Activated naive CD8-positive, alpha-beta T cell treated with anti-CD3 and anti-CD28 coated beads for 36 hours (primary cell): ENCODE measurements around the gene ZBTB4. TPM values are rescaled to one million over a fixed set of nuclear protein-coding genes. Genes with fewer than 3 reads are reported as not detected.

Experiments used
- DNase-seq: peaks from one replicate; pipeline ENCODE4 v3.0.0; 2021
- H3K27ac Mint-ChIP-seq: one replicate; pipeline ENCODE4 v1.8.0; 2022; ENCODE audit warnings: mild to moderate bottlenecking, moderate library complexity, mixed read lengths
- H3K27me3 Mint-ChIP-seq: one replicate; pipeline ENCODE4 v1.8.0; 2022; ENCODE audit warnings: mild to moderate bottlenecking, mixed read lengths
- H3K36me3 Mint-ChIP-seq: one replicate; pipeline ENCODE4 v1.8.0; 2021; ENCODE audit warnings: mild to moderate bottlenecking, mixed read lengths
- H3K4me1 Mint-ChIP-seq: one replicate; pipeline ENCODE4 v1.8.0; 2021; ENCODE audit warnings: mixed read lengths
- H3K4me3 Mint-ChIP-seq: one replicate; pipeline ENCODE4 v1.8.0; 2022; ENCODE audit warnings: mild to moderate bottlenecking, moderate library complexity, mixed read lengths
- H3K9me3 Mint-ChIP-seq: one replicate; pipeline ENCODE4 v1.8.0; 2022; ENCODE audit warnings: mixed read lengths
- total RNA-seq, 2 experiments: library from RNA; stranded (reverse); gene quantifications; one replicate each; pipeline ENCODE4 v1.2.3, GENCODE V29; 2021

Gene ZBTB4
- total RNA-seq, 2 experiments from 2014 or later: 16.7 TPM

GRCh38 chr17:7468290-7468689 is 11.1 kb downstream of the ZBTB4 start:
- Mint-ChIP-seq H3K9me3 (no peaks in the 10 kb centered on the region), H3K4me1 (peaks cover 30% of the 10 kb centered on the region), H3K4me3 (no peak overlapping the region), H3K27ac (no peak overlapping the region), H3K36me3 (peaks cover 5% of the 10 kb centered on the region), H3K27me3 (no peaks in the 10 kb centered on the region)
- DNase-seq: no peak

DNA sequence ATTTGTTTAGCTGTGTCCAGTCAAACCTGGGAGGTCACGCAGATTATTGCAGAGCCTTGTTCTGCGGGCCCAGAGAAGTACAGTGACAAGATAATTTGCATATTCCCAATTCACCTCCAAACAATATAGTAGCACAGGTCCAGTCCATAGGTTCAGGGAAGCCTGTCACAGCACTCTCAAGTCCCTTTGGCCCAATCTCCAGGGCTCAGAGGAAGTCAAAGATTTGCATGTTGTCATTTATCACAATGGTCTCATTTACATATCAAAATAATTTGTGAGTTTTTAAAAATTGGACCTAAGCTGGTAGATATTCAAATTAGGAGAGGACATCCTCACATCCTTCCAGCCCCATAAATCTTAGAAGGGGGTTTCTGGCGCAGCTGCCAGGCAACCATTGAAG is 11.9 kb downstream of the ZBTB4 start:
- peaks cover 5% of the 10 kb centered on the region for H3K36me3 Mint-ChIP-seq
- H3K27me3 Mint-ChIP-seq: no peaks in the 10 kb centered on the region
- no peak for DNase-seq
- H3K4me1 Mint-ChIP-seq: peaks cover 27% of the 10 kb centered on the region
- no peaks in the 10 kb centered on the region for H3K9me3 Mint-ChIP-seq
- H3K27ac Mint-ChIP-seq: peak overlapping the region; percentile 74
- no peak overlapping the region for H3K4me3 Mint-ChIP-seq

DNA sequence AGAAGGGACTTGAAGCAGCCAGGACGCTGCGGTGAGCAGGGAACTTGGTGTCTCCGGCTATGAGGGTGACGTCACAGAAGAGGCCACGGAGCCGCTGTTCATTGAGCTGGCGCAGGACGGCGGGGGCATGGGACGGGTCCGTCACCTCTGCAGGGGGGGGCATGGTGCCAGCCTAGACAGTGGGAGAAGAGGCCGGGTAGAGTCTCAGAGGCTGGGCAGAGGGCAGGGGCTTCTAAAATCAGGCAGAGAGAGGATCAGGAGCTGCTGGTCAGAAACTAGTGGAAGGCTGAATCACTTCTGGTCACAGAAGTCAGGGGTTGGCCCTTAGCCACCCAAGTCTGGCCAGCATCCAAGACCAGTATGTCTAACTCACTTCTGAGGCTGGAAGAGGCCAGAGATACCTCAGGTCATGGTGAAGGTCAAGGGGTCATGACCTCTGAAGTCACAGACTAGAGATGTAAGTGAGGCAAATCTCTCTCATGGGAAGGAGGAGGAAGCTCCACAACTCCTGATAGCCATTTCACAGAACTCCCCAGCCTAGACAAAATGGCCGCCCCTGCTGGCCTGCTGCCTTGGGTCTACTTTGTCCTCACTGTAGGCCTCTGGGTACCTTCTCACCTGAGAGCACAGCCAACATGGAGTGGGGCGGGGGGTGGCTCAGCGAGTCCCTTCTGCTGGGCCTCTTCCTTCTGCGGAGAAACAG is 12.6 kb downstream of the ZBTB4 start:
- H3K4me1 Mint-ChIP-seq: peaks cover 24% of the 10 kb centered on the region
- H3K4me3 Mint-ChIP-seq: no peak overlapping the region
- H3K27me3 Mint-ChIP-seq: no peaks in the 10 kb centered on the region
- H3K36me3 Mint-ChIP-seq: peaks cover 5% of the 10 kb centered on the region
- H3K27ac Mint-ChIP-seq: peak overlapping the region; percentile 74
- no peak for DNase-seq
- H3K9me3 Mint-ChIP-seq: no peaks in the 10 kb centered on the region

- H3K9me3 Mint-ChIP-seq: no peaks in the 10 kb centered on the region
- H3K27ac Mint-ChIP-seq: peak overlapping the region; percentile 42
- no peaks in the 10 kb centered on the region for H3K27me3 Mint-ChIP-seq
- H3K36me3 Mint-ChIP-seq: peaks cover 8% of the 10 kb centered on the region
- no peak overlapping the region for H3K4me3 Mint-ChIP-seq
- DNase-seq: no peak
- peaks cover 20% of the 10 kb centered on the region for H3K4me1 Mint-ChIP-seq
These were observed 13.2 kb downstream of the ZBTB4 start for GRCh38 chr17:7466318-7466638.

DNA sequence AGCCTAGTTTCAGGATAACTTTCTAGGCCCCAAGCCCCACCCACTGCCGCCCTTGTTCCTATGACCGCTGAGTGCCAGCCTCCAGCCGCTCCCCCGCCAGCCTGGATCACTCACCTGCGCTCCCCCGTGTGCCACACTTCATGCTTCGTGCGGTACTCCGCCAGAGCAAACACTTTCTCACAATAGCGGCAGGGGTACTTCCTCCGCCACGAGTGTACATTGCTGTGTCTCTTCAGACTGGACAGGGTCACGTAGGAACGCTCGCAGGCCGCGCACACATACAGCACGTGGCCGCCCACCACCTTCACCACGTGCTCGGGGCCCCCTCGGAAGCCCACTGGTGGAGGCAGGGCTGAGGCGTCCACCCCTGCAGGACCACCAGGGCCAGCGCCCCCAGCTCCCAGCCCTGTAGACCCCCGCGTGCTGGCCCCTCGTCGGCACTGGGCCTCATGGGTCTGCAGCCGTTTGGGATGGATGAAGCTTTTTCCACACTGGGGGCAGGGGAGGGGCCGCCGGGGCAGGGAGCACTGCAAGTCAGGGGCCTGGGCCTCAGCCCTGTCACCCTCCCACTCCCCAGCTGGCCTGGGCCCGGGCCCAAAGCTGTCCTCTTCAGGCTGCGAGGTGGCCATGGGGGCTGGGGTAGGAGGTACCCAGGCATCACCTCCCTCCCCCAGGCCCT is 13.7 kb downstream of the ZBTB4 start:
- H3K36me3 Mint-ChIP-seq: peaks cover 11% of the 10 kb centered on the region
- no peak overlapping the region for H3K27ac Mint-ChIP-seq
- H3K27me3 Mint-ChIP-seq: no peaks in the 10 kb centered on the region

GRCh38 chr17:7464081-7464480 is 15.3 kb downstream of the ZBTB4 start:
- Mint-ChIP-seq H3K4me3 (no peak overlapping the region), H3K36me3 (peaks cover 15% of the 10 kb centered on the region), H3K27ac (no peak overlapping the region), H3K4me1 (peaks cover 20% of the 10 kb centered on the region), H3K9me3 (no peaks in the 10 kb centered on the region), H3K27me3 (no peaks in the 10 kb centered on the region)
- DNase-seq: no peak

More for the DNA sequence above, 13.7 kb downstream of the ZBTB4 start:
- Mint-ChIP-seq H3K4me3 (no peak overlapping the region), H3K9me3 (no peaks in the 10 kb centered on the region), H3K4me1 (peaks cover 20% of the 10 kb centered on the region)
- no peak for DNase-seq

GRCh38 chr17:7463372-7463846 is 16.0 kb downstream of the ZBTB4 start:
- no peak overlapping the region for H3K27ac Mint-ChIP-seq
- no peak for DNase-seq
- H3K36me3 Mint-ChIP-seq: peaks cover 17% of the 10 kb centered on the region
- H3K27me3 Mint-ChIP-seq: no peaks in the 10 kb centered on the region
- no peaks in the 10 kb centered on the region for H3K9me3 Mint-ChIP-seq
- peaks cover 16% of the 10 kb centered on the region for H3K4me1 Mint-ChIP-seq
- H3K4me3 Mint-ChIP-seq: no peak overlapping the region

DNA sequence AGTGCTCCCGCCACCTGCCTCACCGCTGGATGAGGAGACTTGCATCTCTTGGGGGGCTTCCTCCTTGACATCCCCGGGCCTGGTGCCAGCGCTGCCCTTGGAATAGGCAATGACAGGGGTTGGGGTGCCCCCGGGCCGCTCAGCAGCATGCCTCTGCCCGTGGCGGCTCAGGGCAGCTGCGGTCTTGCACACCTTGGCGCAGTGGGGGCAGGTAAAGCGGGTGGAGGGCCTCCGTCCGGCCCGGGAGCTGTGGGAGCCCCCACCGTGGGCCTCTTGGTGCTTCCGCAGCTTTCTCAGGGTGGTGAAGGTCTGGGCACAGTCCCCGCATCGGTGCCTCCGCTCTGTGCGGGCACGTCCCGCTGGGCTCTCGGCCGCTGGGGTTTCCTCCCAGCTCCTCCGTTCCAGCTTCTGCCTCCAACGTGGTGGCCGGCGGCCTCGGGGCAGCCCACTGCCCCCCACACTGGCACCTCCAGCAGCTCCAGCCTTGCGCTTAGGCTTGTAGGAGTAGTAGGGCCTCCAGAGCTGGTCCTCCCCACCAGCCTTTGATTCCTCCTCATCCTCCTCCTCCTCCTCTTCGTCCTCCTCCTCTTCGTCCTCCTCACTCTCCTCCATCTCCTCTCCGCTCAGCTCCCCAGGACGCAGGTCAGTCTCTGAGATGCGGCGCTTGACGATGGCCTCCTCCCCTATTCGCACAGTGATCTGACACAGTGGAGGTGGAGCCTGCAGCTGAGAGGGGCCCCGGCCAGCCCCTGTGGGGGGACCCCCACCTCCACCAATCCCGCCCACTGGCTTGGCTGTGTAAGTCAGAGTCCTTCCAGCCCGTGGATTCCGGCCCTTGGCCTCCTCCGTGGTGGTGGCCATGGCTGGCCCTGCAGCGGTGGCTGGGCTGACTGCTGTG is 16.7 kb downstream of the ZBTB4 start:
- Mint-ChIP-seq H3K36me3 (peaks cover 15% of the 10 kb centered on the region), H3K4me1 (peaks cover 13% of the 10 kb centered on the region), H3K4me3 (no peak overlapping the region), H3K27ac (no peak overlapping the region), H3K9me3 (no peaks in the 10 kb centered on the region), H3K27me3 (no peaks in the 10 kb centered on the region)
- no peak for DNase-seq

DNA sequence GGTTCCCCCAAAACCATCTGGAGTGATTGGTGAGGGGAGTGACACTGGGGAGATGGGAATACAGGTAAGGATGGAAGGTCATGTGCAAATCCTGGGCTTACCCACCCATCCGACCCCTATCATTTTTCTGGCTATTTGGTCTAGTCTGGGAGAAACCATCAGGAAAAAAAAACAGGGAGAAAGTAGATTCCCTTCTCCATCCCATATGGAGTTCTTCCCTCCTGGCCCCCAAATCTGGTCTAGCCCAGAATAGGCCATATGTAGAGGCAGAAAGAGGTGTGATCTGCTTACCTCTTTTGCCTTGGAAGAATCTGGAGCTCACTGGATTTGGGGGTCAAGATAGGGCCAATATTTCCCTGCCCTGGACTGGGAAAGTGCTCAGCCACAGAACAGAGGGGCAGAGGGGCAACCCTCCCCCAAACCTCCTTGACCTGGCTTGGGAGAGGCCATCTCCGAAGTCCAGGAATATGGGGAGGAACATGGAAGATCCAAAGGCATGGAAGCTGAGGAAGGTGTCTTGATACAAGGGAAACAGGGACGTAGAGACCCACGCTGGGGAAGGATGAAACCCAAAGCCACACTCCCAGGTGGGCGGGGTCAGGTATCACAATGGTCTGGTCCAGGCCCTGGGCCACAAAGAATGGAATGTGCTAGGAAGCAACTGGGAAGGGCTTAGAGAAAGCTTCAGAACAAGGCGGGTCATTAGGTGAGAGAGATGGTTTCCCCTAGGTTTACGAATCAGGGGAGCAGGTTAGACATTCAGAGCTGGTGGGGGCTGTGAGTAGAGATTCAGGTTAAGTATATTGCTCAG is 18.4 kb downstream of the ZBTB4 start:
- Mint-ChIP-seq H3K4me1 (peaks cover 10% of the 10 kb centered on the region), H3K27ac (no peak overlapping the region), H3K9me3 (no peaks in the 10 kb centered on the region), H3K36me3 (peaks cover 20% of the 10 kb centered on the region), H3K4me3 (no peak overlapping the region), H3K27me3 (no peaks in the 10 kb centered on the region)
- DNase-seq: no peak

- H3K27me3 Mint-ChIP-seq: no peaks in the 10 kb centered on the region
- no peaks in the 10 kb centered on the region for H3K9me3 Mint-ChIP-seq
- H3K4me1 Mint-ChIP-seq: peaks cover 12% of the 10 kb centered on the region
- no peak for DNase-seq
- H3K27ac Mint-ChIP-seq: no peak overlapping the region
- H3K36me3 Mint-ChIP-seq: peaks cover 20% of the 10 kb centered on the region
- no peak overlapping the region for H3K4me3 Mint-ChIP-seq
These were observed 19.4 kb downstream of the ZBTB4 start for GRCh38 chr17:7459961-7460545.

GRCh38 chr17:7448461-7448860 is 31.0 kb downstream of the ZBTB4 start:
- peaks cover 18% of the 10 kb centered on the region for H3K4me1 Mint-ChIP-seq
- H3K4me3 Mint-ChIP-seq: no peak overlapping the region
- no peaks in the 10 kb centered on the region for H3K9me3 Mint-ChIP-seq
- H3K27me3 Mint-ChIP-seq: peaks cover 40% of the 10 kb centered on the region
- no peak overlapping the region for H3K27ac Mint-ChIP-seq
- peaks cover 14% of the 10 kb centered on the region for H3K36me3 Mint-ChIP-seq
- no peak for DNase-seq

DNA sequence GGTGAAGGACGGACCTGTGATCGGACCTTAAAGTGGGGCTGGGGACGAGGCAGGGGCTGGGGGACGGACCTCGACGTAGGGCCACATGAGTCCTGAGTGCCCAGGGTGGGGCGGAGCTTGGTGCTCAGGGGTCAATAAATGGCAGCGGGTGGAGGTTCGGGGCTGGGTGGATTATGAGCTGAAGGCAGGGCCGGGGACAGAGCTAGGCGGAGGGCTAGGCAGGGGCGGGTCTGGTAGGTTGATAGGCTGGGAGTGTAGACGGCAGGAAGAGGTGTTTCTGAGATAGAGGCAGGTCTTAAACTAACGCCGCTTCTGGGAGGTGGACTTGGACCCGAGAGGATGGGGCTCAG is 33.8 kb downstream of the ZBTB4 start:
- H3K27me3 Mint-ChIP-seq: peaks cover 66% of the 10 kb centered on the region
- H3K36me3 Mint-ChIP-seq: peaks cover 14% of the 10 kb centered on the region
- H3K9me3 Mint-ChIP-seq: no peaks in the 10 kb centered on the region
- peak; percentile 42 for DNase-seq
- H3K27ac Mint-ChIP-seq: no peak overlapping the region
- H3K4me3 Mint-ChIP-seq: peak overlapping the region; percentile 66
- H3K4me1 Mint-ChIP-seq: peaks cover 21% of the 10 kb centered on the region

DNA sequence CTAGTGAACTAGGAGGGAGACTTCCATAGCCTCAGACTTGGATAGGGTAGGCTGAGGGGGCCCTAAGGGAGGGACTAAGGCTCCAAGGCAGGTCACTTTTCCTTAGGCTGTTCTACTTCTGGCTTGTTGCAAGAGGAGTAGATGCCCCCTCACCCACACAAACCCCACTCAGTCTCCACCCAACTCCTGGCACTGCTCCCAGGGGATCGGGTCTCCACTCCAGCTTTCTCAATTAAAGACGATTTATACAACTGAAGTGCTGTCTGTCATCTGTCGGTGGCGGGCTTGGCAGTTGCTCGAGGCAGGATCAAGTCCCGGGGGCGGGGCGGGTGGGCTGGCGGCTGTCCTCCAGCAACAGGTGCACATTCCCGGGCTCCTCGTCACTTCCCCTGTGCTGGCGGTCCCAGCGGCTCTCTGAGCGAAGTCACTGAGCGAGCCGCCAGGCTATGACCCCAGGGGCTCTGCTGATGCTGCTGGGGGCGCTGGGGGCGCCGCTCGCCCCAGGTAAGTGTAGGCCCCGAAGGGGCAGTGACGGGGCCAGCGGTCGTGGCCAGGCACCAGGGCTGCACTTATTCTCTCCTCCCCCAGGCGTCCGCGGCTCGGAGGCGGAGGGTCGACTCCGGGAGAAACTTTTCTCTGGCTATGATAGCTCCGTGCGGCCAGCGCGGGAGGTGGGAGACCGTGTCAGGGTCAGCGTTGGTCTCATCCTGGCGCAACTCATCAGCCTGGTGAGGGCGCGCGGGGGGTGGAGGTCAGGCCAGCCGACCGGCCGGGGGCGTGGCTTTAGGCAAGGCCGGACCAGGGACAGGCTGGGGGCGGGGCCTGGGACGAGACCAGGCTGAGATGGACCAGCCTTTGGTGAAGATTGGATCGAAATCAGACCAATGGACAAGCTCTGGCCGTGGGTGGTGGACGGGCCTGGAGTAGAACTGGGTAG is 34.5 kb downstream of the ZBTB4 start, which contains the start of gene CHRNB1:
CHRNB1 (plus strand) TSS at position 380 of the 937 bp plus-strand sequence; CDS start at position 447, 67 bp downstream.
- peaks cover 25% of the 10 kb centered on the region for H3K4me1 Mint-ChIP-seq
- peaks cover 14% of the 10 kb centered on the region for H3K36me3 Mint-ChIP-seq
- peak; percentile 20 for DNase-seq
- no peak within 1 kb of the TSS for H3K27ac Mint-ChIP-seq
- H3K4me3 Mint-ChIP-seq: peak within 1 kb of the TSS; percentile 66
- peaks cover 73% of the 10 kb centered on the region for H3K27me3 Mint-ChIP-seq
- H3K9me3 Mint-ChIP-seq: no peaks in the 10 kb centered on the region
